ENCODE results near the gene PDGFD.

GRCh38 chr11:104046331-104046730 lies 117.6 kb downstream of the PDGFD start:
- TF ChIP-seq CTCF (IDR thresholded peaks at IDR 0.05) (no peak), POLR2A (IDR thresholded peaks at IDR 0.05) (no peak), POLR2AphosphoS5 (IDR thresholded peaks at IDR 0.05) (no peak), EP300 (IDR thresholded peaks at IDR 0.05) (no peak)
